Stimulated activated CD4-positive, alpha-beta T cell treated with anti-CD3 and anti-CD28 coated beads, Interleukin-15, amount 100 ng/mL, for 1 hour (primary cell): Measurements from ENCODE around the gene STX4.

Source experiments
- DNase-seq, 2 donors: peaks; one replicate each; pipeline ENCODE4 v3.0.0-alpha.2; 2020; ENCODE audit warnings: low read depth in 1 of 2, low spot score in 1 of 2

The STX4 gene

GRCh38 chr16:31020536-31020935 is 12.8 kb upstream of the STX4 start:
- no peak for DNase-seq

- no peak for DNase-seq
Measured at GRCh38 chr16:31022544-31023251, 10.7 kb upstream of the STX4 start.

- no peak for DNase-seq
Measured at GRCh38 chr16:31023252-31023602, 10.1 kb upstream of the STX4 start.

- no peak for DNase-seq
Measured at GRCh38 chr16:31023627-31024226, 9.6 kb upstream of the STX4 start.

- DNase-seq: no peak
Measured at GRCh38 chr16:31025339-31025738, 8.0 kb upstream of the STX4 start.

- no peak for DNase-seq
Measured at GRCh38 chr16:31029272-31029671, 4.1 kb upstream of the STX4 start.

GRCh38 chr16:31031276-31031675 is 2.1 kb upstream of the STX4 start:
- DNase-seq: no peak

GRCh38 chr16:31033709-31034492 is 543 bp downstream of the STX4 start:
- DNase-seq: peak; percentile 71 to 74

GRCh38 chr16:31036691-31037090 is 3.3 kb downstream of the STX4 start:
- no peak for DNase-seq

GRCh38 chr16:31038993-31039392 is 5.6 kb downstream of the STX4 start:
- DNase-seq: no peak

GRCh38 chr16:31042866-31043265 is 9.5 kb downstream of the STX4 start:
- no peak for DNase-seq

- DNase-seq: no peak
Measured at GRCh38 chr16:31043352-31043751, 10.0 kb downstream of the STX4 start.

- DNase-seq: no peak
Measured at GRCh38 chr16:31043898-31044481, 10.6 kb downstream of the STX4 start.

GRCh38 chr16:31050280-31051030 is 17.1 kb downstream of the STX4 start:
- no peak for DNase-seq

GRCh38 chr16:31052114-31052513 is 18.8 kb downstream of the STX4 start:
- no peak for DNase-seq

- DNase-seq: no peak
Measured at GRCh38 chr16:31055613-31056012, 22.3 kb downstream of the STX4 start.

GRCh38 chr16:31061126-31061812 is 27.9 kb downstream of the STX4 start:
- no peak for DNase-seq

- DNase-seq: no peak
Measured at GRCh38 chr16:31061813-31062440, 28.6 kb downstream of the STX4 start.

GRCh38 chr16:31063495-31063842 is 30.1 kb downstream of the STX4 start:
- no peak for DNase-seq
